SK-N-SH (cell line): Measurements from ENCODE around the gene MAD1L1. TPM values are rescaled to one million over a fixed set of nuclear protein-coding genes. Genes with fewer than 3 reads are reported as not detected.

Experiments
- CTCF ChIA-PET: fragments of 300-600, 350-600 bp; formaldehyde crosslinking; extraction: SDS; loops from one replicate; lab custom pipeline; 2021; lab: Yijun Ruan, JAX
- POLR2A ChIA-PET: fragments of 350-600 bp; sonication (Branson Sonifier 250); formaldehyde crosslinking; extraction: SDS; loops from one replicate; lab custom pipeline; 2020; ENCODE audit warnings: antibody characterized with exemption, inconsistent platforms; lab: Yijun Ruan, JAX
- DNase-seq: peaks from one replicate; pipeline ENCODE4 v3.0.0; 2012
- H2AFZ ChIP-seq: fragments of 200-600 bp; sonication (generic); 2 replicates; pipeline ENCODE4 v1.8.1; 2016; ENCODE audit warnings: antibody characterized with exemption, mild to moderate bottlenecking, low read depth
- H3F3A ChIP-seq: fragments of 200-600 bp; sonication (generic); replicated peaks from 2 replicates; pipeline ENCODE3; 2016; ENCODE audit warnings: antibody characterized with exemption, mild to moderate bottlenecking; ENCODE audit not compliant: insufficient read depth
- H3K27ac ChIP-seq, 2 experiments: fragments of 200-500 bp in 1 of 2; fragments of 200-600 bp in 1 of 2; sonication (Bioruptor generic) in 1 of 2; sonication (generic), shearing (Covaris generic) in 1 of 2; 2 replicates each; pipeline versions ENCODE4 v1.5.1 to v1.6.1; 2014 to 2016; ENCODE audit warnings: low read depth in 2 of 2, inconsistent platforms in 1 of 2, low read length in 1 of 2, mild to moderate bottlenecking in 1 of 2, mixed read lengths in 1 of 2
- H3K27me3 ChIP-seq: fragments of 200-600 bp; sonication (generic), shearing (Covaris generic); 2 replicates; pipeline ENCODE4 v1.6.1; 2016; ENCODE audit warnings: mixed run types; ENCODE audit not compliant: insufficient read depth
- H3K36me3 ChIP-seq, 2 experiments: fragments of 200-500 bp in 1 of 2; fragments of 200-600 bp in 1 of 2; sonication (Bioruptor generic) in 1 of 2; sonication (generic) in 1 of 2; replicated peaks in 1 of 2; 2 replicates each; pipeline versions ENCODE3 to v1.5.1; 2014 to 2016; ENCODE audit warnings: low read length in 1 of 2, mild to moderate bottlenecking in 1 of 2; ENCODE audit not compliant: insufficient read depth in 2 of 2, control insufficient read depth in 1 of 2
- H3K4me1 ChIP-seq, 2 experiments: fragments of 200-500 bp in 1 of 2; fragments of 200-600 bp in 1 of 2; sonication (Bioruptor generic) in 1 of 2; sonication (generic), shearing (Covaris generic) in 1 of 2; 2 replicates each; pipeline versions ENCODE4 v1.5.1 to v1.6.1; 2014 to 2016; ENCODE audit warnings: low read depth in 1 of 2, low read length in 1 of 2, mixed run types in 1 of 2; ENCODE audit not compliant: insufficient read depth in 2 of 2, control insufficient read depth in 1 of 2
- H3K4me2 ChIP-seq: fragments of 200-600 bp; sonication (generic), shearing (Covaris generic); 2 replicates; pipeline ENCODE4 v1.6.1; 2017; ENCODE audit warnings: mixed run types
- H3K4me3 ChIP-seq, 2 experiments: fragments of 200-500 bp in 1 of 2; fragments of 200-600 bp in 1 of 2; sonication (Bioruptor generic) in 1 of 2; sonication (generic), shearing (Covaris generic) in 1 of 2; 2 replicates each; pipeline versions ENCODE4 v1.5.1 to v1.8.1; 2014 to 2016; ENCODE audit warnings: low read depth in 2 of 2, inconsistent platforms in 1 of 2, low read length in 1 of 2, mild to moderate bottlenecking in 1 of 2, mixed read lengths in 1 of 2, moderate library complexity in 1 of 2
- H3K79me2 ChIP-seq: fragments of 200-600 bp; sonication (generic); 2 replicates; pipeline ENCODE4 v1.8.1; 2017; ENCODE audit warnings: mild to moderate bottlenecking; ENCODE audit not compliant: insufficient read depth
- H3K9ac ChIP-seq: fragments of 200-600 bp; sonication (generic); 2 replicates; pipeline ENCODE4 v1.6.1; 2017; ENCODE audit warnings: mixed run types
- H3K9me2 ChIP-seq: fragments of 200-600 bp; sonication (generic); 2 replicates; pipeline ENCODE4 v1.6.1; 2017; ENCODE audit warnings: mixed run types
- H3K9me3 ChIP-seq: fragments of 200-600 bp; sonication (generic); 2 replicates; pipeline ENCODE4 v1.6.1; 2017; ENCODE audit warnings: mixed run types, mild to moderate bottlenecking, moderate library complexity
- H4K20me1 ChIP-seq: fragments of 200-600 bp; sonication (generic); 2 replicates; pipeline ENCODE4 v1.6.1; 2017; ENCODE audit warnings: mild to moderate bottlenecking, mixed run types; ENCODE audit not compliant: insufficient read depth
- JUND ChIP-seq: IDR thresholded peaks from 2 replicates; pipeline ENCODE4 v1.4.0; 2012
- NRF1 ChIP-seq: IDR thresholded peaks from 2 replicates; pipeline ENCODE4 v1.6.1; 2012; ENCODE audit warnings: low read depth, mild to moderate bottlenecking, low read length
- PBX3 ChIP-seq: IDR thresholded peaks from 2 replicates; pipeline ENCODE4; 2012
- POLR2AphosphoS5 ChIP-seq: IDR thresholded peaks from 2 replicates; pipeline ENCODE4 v1.6.1; 2012; ENCODE audit warnings: low read depth, low read length
- RAD21 ChIP-seq: IDR thresholded peaks from 2 replicates; pipeline ENCODE4 v1.6.1; 2012; ENCODE audit warnings: mild to moderate bottlenecking, low read length
- RCOR1 ChIP-seq: fragments of 150-350 bp; IDR thresholded peaks from 2 replicates; pipeline ENCODE4 v1.6.1; 2017; ENCODE audit warnings: antibody characterized with exemption, low read length
- TCF12 ChIP-seq: IDR thresholded peaks from 2 replicates; pipeline ENCODE4 v1.4.0; 2012
- USF1 ChIP-seq: IDR thresholded peaks from 2 replicates; pipeline ENCODE4 v1.4.0; 2012; ENCODE audit warnings: low read depth, borderline replicate concordance
- WGBS: methylation state at CpG from one replicate; pipeline ENCODE4 v1.1.6; 2017; ENCODE audit warnings: low lambda C conversion rate; 5-methylcytosine and 5-hydroxymethylcytosine counted together
- polyA plus RNA-seq, 3 experiments: library from polyadenylated mRNA; depleted of rRNA; stranded (reverse); fragments of >200 nt; gene quantifications; 2 replicates each; pipeline ENCODE4 v1.2.3, GENCODE V29; 2012

MAD1L1 gene
- polyA plus RNA-seq, 1 of the 3 experiments (the other 2 are of a cell fraction) = 46.2 TPM

- Histone ChIP-seq H3K9ac (no peak overlapping the region), H3K9me2 (no peaks in the 10 kb centered on the region), H3F3A (peaks cover 21% of the 10 kb centered on the region), H3K4me1 (peaks cover 16 to 23% of the 10 kb centered on the region in 2 experiments; a peak in 3 of 4 replicates), H3K4me3 (no peak overlapping the region), H2AFZ (no peak overlapping the region), H3K4me2 (no peak overlapping the region), H3K36me3 (no peaks in the 10 kb centered on the region), H3K9me3 (no peaks in the 10 kb centered on the region), H3K79me2 (no peaks in the 10 kb centered on the region), H3K27me3 (no peaks in the 10 kb centered on the region), H4K20me1 (no peaks in the 10 kb centered on the region; the same call in none of the 2 replicates), H3K27ac (no peak overlapping the region)
- DNase-seq = no peak
- POLR2A ChIA-PET = interaction anchor here (1.1 kb wide), 1 partner anchor 8 kb away, joined by 3 read pairs; no protein-coding TSS in a partner anchor
- TF ChIP-seq RCOR1 (no peak), POLR2AphosphoS5 (no peak), USF1 (no peak)
- 94% methylated on average over 21 of the region's 28 CpGs for WGBS
- CTCF ChIA-PET = interaction anchor here (0.9 to 4.9 kb wide), 3 partner anchors 13 to 128 kb away, joined by 3 to 24 read pairs (median 3); no protein-coding TSS in a partner anchor
Measured at GRCh38 chr7:1885465-1886226, 347.1 kb downstream of the MAD1L1 start.

- H3K79me2 ChIP-seq = no peaks in the 10 kb centered on the region
- peaks cover 21% of the 10 kb centered on the region for H3F3A ChIP-seq
- ChIA-PET CTCF (interaction anchor here (0.9 to 4.9 kb wide), 8 partner anchors 8 to 325 kb away, joined by 3 to 24 read pairs (median 8); no protein-coding TSS in a partner anchor), POLR2A (interaction anchor here (1.1 kb wide), 1 partner anchor 9 kb away, joined by 3 read pairs; no protein-coding TSS in a partner anchor)
- no peak overlapping the region for H3K4me2 ChIP-seq
- H3K4me1 ChIP-seq = peaks cover 16 to 21% of the 10 kb centered on the region in 2 experiments; a peak in 3 of 4 replicates
- no peak overlapping the region for H3K9ac ChIP-seq
- H3K27ac ChIP-seq = no peak overlapping the region; a peak in 1 of 4 replicates
- no peaks in the 10 kb centered on the region for H3K36me3 ChIP-seq
- H3K9me2 ChIP-seq = no peaks in the 10 kb centered on the region
- WGBS = 97% methylated on average over 17 of the region's 26 CpGs
- no peaks in the 10 kb centered on the region for H3K9me3 ChIP-seq
- no peak for DNase-seq
- H3K27me3 ChIP-seq = no peaks in the 10 kb centered on the region
- TF ChIP-seq NRF1 (no peak), JUND (no peak), RAD21 (no peak), TCF12 (no peak), PBX3 (no peak)
- H3K4me3 ChIP-seq = no peak overlapping the region
- no peak overlapping the region for H2AFZ ChIP-seq
- no peaks in the 10 kb centered on the region; the same call in 1 of the 2 replicates for H4K20me1 ChIP-seq
Measured at GRCh38 chr7:1884583-1885350, 348.0 kb downstream of the MAD1L1 start.
